ENCODE measurements around the gene CHST9.

DNA sequence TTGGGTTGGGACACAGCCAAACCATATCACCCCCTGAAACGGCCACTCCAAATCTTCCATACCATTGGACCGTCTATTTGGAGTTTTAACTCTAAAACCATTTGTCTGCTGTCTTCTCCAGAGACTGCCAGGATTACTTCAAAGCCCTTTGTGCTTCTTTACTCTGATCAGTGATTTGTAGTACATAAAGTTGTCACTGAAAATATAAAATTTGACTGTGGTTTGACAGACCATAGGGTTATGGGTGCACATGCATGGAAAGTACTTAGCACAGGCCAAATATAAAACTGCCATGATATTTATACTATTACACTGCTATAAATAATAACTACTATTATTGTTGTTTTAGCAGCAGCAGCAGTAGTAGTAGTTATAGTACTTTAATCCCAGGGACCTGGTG is 265.9 kb downstream of the CHST9 start:
- TF ChIP-seq CTCF (IDR thresholded peaks at IDR 0.05) (no peak), POLR2A (IDR thresholded peaks at IDR 0.05) (no peak)
